Osteocyte (in vitro differentiated cells): ENCODE measurements around the gene FOXE3. TPM values are rescaled to one million over a fixed set of nuclear protein-coding genes. Genes with fewer than 3 reads are reported as not detected.
"Not testable (repeated sequence)": the region's sequence is repeated elsewhere in the genome, so short reads cannot be mapped to it uniquely, and the experiment has no call there.

ENCODE experiments used
- DNase-seq: peaks from one replicate; pipeline ENCODE4 v3.0.0; 2021; ENCODE audit warnings: mixed read lengths; ENCODE audit not compliant: unreplicated experiment; ENCODE audit errors: extremely low spot score
- H3K27ac Mint-ChIP-seq: one replicate; pipeline ENCODE4 v1.8.0; 2021; ENCODE audit warnings: mild to moderate bottlenecking, mixed read lengths; ENCODE audit not compliant: unreplicated experiment
- H3K27me3 Mint-ChIP-seq: one replicate; pipeline ENCODE4 v1.8.0; 2021; ENCODE audit warnings: mixed read lengths; ENCODE audit not compliant: unreplicated experiment
- H3K36me3 Mint-ChIP-seq: one replicate; pipeline ENCODE4 v1.8.0; 2021; ENCODE audit warnings: mixed read lengths; ENCODE audit not compliant: unreplicated experiment
- H3K4me1 Mint-ChIP-seq: one replicate; pipeline ENCODE4 v1.8.0; 2021; ENCODE audit warnings: mixed read lengths; ENCODE audit not compliant: unreplicated experiment
- H3K4me3 Mint-ChIP-seq: one replicate; pipeline ENCODE4 v1.8.0; 2021; ENCODE audit warnings: mild to moderate bottlenecking, moderate library complexity, mixed read lengths; ENCODE audit not compliant: unreplicated experiment
- H3K9me3 Mint-ChIP-seq: one replicate; pipeline ENCODE4 v1.8.0; 2021; ENCODE audit warnings: mixed read lengths; ENCODE audit not compliant: unreplicated experiment
- total RNA-seq: library from RNA; stranded (reverse); gene quantifications from 2 replicates; pipeline ENCODE4 v1.2.1, GENCODE V29; 2021
- TF ChIP-seq, protein P1 (sequence below): fragments of 200-600 bp; sonication (generic); IDR thresholded peaks from 2 replicates; pipeline ENCODE4 v1.5.0; 2021; ENCODE audit warnings: antibody characterized with exemption, mild to moderate bottlenecking, moderate library complexity

FOXE3 gene
- total RNA-seq, 1 donor from 2014 or later = not detected

- TF ChIP-seq, protein P1, sequence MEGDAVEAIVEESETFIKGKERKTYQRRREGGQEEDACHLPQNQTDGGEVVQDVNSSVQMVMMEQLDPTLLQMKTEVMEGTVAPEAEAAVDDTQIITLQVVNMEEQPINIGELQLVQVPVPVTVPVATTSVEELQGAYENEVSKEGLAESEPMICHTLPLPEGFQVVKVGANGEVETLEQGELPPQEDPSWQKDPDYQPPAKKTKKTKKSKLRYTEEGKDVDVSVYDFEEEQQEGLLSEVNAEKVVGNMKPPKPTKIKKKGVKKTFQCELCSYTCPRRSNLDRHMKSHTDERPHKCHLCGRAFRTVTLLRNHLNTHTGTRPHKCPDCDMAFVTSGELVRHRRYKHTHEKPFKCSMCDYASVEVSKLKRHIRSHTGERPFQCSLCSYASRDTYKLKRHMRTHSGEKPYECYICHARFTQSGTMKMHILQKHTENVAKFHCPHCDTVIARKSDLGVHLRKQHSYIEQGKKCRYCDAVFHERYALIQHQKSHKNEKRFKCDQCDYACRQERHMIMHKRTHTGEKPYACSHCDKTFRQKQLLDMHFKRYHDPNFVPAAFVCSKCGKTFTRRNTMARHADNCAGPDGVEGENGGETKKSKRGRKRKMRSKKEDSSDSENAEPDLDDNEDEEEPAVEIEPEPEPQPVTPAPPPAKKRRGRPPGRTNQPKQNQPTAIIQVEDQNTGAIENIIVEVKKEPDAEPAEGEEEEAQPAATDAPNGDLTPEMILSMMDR = peak; percentile 28
- peaks cover 49% of the 10 kb centered on the region for H3K27me3 Mint-ChIP-seq
- no peak for DNase-seq
- no peaks in the 10 kb centered on the region for H3K9me3 Mint-ChIP-seq
- peaks cover 4% of the 10 kb centered on the region for H3K4me1 Mint-ChIP-seq
- no peak overlapping the region for H3K4me3 Mint-ChIP-seq
- H3K36me3 Mint-ChIP-seq = no peaks in the 10 kb centered on the region
- no peak overlapping the region for H3K27ac Mint-ChIP-seq
Observed at GRCh38 chr1:47449822-47450552, 33.9 kb downstream of the FOXE3 start.

GRCh38 chr1:47450606-47451005 is 34.5 kb downstream of the FOXE3 start:
- H3K27me3 Mint-ChIP-seq = peaks cover 51% of the 10 kb centered on the region
- no peak for DNase-seq
- H3K9me3 Mint-ChIP-seq = no peaks in the 10 kb centered on the region
- no peak overlapping the region for H3K27ac Mint-ChIP-seq
- TF ChIP-seq, protein P1 = no peak
- H3K36me3 Mint-ChIP-seq = no peaks in the 10 kb centered on the region
- no peaks in the 10 kb centered on the region for H3K4me1 Mint-ChIP-seq
- H3K4me3 Mint-ChIP-seq = no peak overlapping the region

DNA sequence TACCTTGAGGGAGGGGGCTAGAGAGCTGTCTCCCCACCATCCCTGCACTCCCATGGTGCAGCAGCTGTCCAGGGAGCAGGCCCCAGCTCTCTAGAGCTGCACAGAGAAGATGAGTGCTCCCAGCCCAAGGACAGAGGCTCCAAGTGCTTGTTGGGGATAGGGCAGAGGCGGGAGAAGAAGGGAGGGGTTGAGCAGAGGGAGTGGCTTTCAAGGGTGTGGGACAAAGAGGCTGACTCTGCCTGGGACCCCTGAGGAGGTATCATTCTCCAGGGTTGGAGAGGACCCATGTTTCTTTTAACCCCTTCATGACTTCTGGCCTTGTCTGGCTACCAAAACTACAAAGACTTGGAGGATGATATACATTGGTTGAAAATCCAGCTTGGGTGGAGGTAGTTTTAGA is 36.3 kb downstream of the FOXE3 start:
- no peaks in the 10 kb centered on the region for H3K4me1 Mint-ChIP-seq
- H3K9me3 Mint-ChIP-seq = no peaks in the 10 kb centered on the region
- TF ChIP-seq, protein P1 = no peak
- H3K4me3 Mint-ChIP-seq = no peak overlapping the region
- no peak for DNase-seq
- H3K36me3 Mint-ChIP-seq = no peaks in the 10 kb centered on the region
- peaks cover 33% of the 10 kb centered on the region for H3K27me3 Mint-ChIP-seq
- no peak overlapping the region for H3K27ac Mint-ChIP-seq

DNA sequence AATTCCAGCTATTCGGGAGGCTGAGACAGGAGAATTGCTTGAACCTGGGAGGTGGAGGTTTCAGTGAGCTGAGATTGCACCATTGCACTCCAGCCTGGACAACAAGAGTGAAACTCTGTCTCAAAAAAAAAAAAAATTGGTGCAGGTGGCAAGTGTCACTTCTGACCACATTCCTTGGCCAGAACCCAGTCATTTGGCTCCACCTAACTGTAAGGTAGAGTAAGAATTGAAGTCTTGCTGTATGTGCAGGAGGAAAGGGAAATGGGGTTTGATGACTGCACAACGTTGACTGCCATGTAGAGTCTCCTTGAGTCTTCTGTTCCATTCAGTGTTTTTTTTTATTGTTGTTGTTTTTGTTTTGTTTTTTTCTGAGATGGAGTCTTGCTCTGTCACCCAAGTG is 37.8 kb downstream of the FOXE3 start:
- DNase-seq, H3K36me3 Mint-ChIP-seq, H3K4me1 Mint-ChIP-seq, H3K9me3 Mint-ChIP-seq, H3K4me3 Mint-ChIP-seq, H3K27ac Mint-ChIP-seq: not testable (repeated sequence)
- H3K27me3 Mint-ChIP-seq = peaks cover 29% of the 10 kb centered on the region

- TF ChIP-seq, protein P1 = no peak
- H3K4me1 Mint-ChIP-seq = no peaks in the 10 kb centered on the region
- H3K4me3 Mint-ChIP-seq = no peak overlapping the region
- no peaks in the 10 kb centered on the region for H3K36me3 Mint-ChIP-seq
- H3K27me3 Mint-ChIP-seq = peaks cover 40% of the 10 kb centered on the region
- H3K27ac Mint-ChIP-seq = no peak overlapping the region
- no peak for DNase-seq
- H3K9me3 Mint-ChIP-seq = no peaks in the 10 kb centered on the region
Observed at GRCh38 chr1:47456250-47456649, 40.2 kb downstream of the FOXE3 start.

- not testable (repeated sequence) for DNase-seq, H3K4me3 Mint-ChIP-seq, H3K9me3 Mint-ChIP-seq, H3K36me3 Mint-ChIP-seq, H3K4me1 Mint-ChIP-seq, H3K27ac Mint-ChIP-seq
- H3K27me3 Mint-ChIP-seq = peaks cover 49% of the 10 kb centered on the region
Observed at GRCh38 chr1:47457547-47457946, 41.5 kb downstream of the FOXE3 start.
